ENCODE data around the gene ZNF865. TPM values are rescaled to one million over a fixed set of nuclear protein-coding genes. Genes with fewer than 3 reads are reported as not detected.
A peak's percentile ranks its signal among the peaks of the same experiment; 100 is the strongest.

Gene ZNF865
- total RNA-seq, 1 experiment from 2014 or later = 16.2 TPM

DNA sequence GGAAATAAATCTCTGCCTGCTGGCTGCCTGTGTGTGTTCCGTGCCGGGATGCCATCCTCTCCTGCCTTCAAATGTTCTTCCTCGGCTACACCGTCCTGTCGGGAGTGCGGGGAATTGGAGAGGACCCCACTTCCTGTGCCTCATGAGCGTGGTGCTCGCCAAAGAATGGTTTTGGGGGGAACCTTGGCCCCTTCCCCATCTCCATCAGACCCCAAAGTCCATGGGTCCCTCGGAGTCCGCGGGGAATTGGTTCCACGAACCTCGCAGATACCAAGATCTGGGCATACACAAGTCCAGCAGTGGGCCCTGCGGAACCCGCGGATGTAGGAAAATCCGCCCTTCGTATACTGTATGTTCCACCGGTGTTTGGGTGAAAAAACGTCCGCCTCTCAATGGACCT is 2.3 kb upstream of the ZNF865 start:
- Histone ChIP-seq H3K4me3 (replicated peaks in 1 of 2; ENCODE audit: low read depth in 1 of 2, low read length in 2 of 2) (no peak overlapping the region), H3K27ac (ENCODE audit: low read depth, low read length) (peak overlapping the region; percentile 15; the same call in 1 of the 2 replicates), H4K20me1 (ENCODE audit: insufficient read depth) (no peaks in the 10 kb centered on the region), H3K27me3 (ENCODE audit: insufficient read depth, low read length) (no peaks in the 10 kb centered on the region), H3K9me3 (ENCODE audit: control insufficient read depth in 1 of 2, insufficient read depth in 1 of 2, low read depth in 1 of 2, low read length in 2 of 2) (no peaks in the 10 kb centered on the region), H3K4me2 (ENCODE audit: low read length) (no peak overlapping the region; the same call in 1 of the 2 replicates), H2AFZ (ENCODE audit: low read depth, low read length, poor library complexity, severe bottlenecking) (no peak overlapping the region), H3K9ac (ENCODE audit: low read length) (no peak overlapping the region), H3K9me2 (ENCODE audit: insufficient read depth) (no peaks in the 10 kb centered on the region), H3K36me3 (ENCODE audit: control insufficient read depth in 1 of 2, insufficient read depth in 2 of 2, low read length in 2 of 2) (peaks cover 4 to 6% of the 10 kb centered on the region in 2 experiments; a peak in 2 of 4 replicates), H3K79me2 (ENCODE audit: insufficient read depth, low read length) (peaks cover 28% of the 10 kb centered on the region), H3K4me1 (ENCODE audit: control insufficient read depth in 1 of 2, insufficient read depth in 2 of 2, low read length in 2 of 2) (peaks cover 31 to 53% of the 10 kb centered on the region in 2 experiments)
- no TSS peak for BruUV-seq (replicated peaks)
- RAD21 ChIA-PET (ENCODE audit: low non-redundant PET in 1 of 2, low total read pairs in 2 of 2, uncharacterized antibody in 2 of 2, unreplicated experiment in 2 of 2) = no interaction called here
- intact Hi-C loops (cut with micrococcal nuclease) = no loop called here
- no peak for ATAC-seq
- TF ChIP-seq TCF7L2 (IDR thresholded peaks at IDR 0.05; ENCODE audit: borderline replicate concordance, extremely low read depth, insufficient read depth, insufficient read length) (no peak), POLR2AphosphoS5 (IDR thresholded peaks at IDR 0.05; ENCODE audit: low read depth, low read length) (no peak), SIN3A (IDR thresholded peaks at IDR 0.05; ENCODE audit: low read depth) (no peak), EZH2 (IDR thresholded peaks at IDR 0.05) (no peak), JUND (IDR thresholded peaks at IDR 0.05) (no peak), EZH2phosphoT487 (IDR thresholded peaks at IDR 0.05; ENCODE audit: borderline replicate concordance) (no peak), CEBPB (IDR thresholded peaks at IDR 0.05; ENCODE audit: low read depth) (no peak), FOSL1 (IDR thresholded peaks at IDR 0.05; ENCODE audit: low read depth) (no peak), CBX3 (IDR thresholded peaks at IDR 0.05; ENCODE audit: low read depth) (no peak), EGR1 (IDR thresholded peaks at IDR 0.05; ENCODE audit: low read depth) (no peak), SRF (IDR thresholded peaks at IDR 0.05; ENCODE audit: low read depth) (no peak), ZFX (IDR thresholded peaks at IDR 0.05) (no peak), RAD21 (IDR thresholded peaks at IDR 0.05; ENCODE audit: low read depth) (no peak), YY1 (IDR thresholded peaks at IDR 0.05; ENCODE audit: extremely low read depth, insufficient replicate concordance, low read depth, low read length) (no peak)
- TF ChIP-seq, protein P1, sequence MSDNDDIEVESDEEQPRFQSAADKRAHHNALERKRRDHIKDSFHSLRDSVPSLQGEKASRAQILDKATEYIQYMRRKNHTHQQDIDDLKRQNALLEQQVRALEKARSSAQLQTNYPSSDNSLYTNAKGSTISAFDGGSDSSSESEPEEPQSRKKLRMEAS (IDR thresholded peaks at IDR 0.05) = no peak
- TF ChIP-seq, protein P2, sequence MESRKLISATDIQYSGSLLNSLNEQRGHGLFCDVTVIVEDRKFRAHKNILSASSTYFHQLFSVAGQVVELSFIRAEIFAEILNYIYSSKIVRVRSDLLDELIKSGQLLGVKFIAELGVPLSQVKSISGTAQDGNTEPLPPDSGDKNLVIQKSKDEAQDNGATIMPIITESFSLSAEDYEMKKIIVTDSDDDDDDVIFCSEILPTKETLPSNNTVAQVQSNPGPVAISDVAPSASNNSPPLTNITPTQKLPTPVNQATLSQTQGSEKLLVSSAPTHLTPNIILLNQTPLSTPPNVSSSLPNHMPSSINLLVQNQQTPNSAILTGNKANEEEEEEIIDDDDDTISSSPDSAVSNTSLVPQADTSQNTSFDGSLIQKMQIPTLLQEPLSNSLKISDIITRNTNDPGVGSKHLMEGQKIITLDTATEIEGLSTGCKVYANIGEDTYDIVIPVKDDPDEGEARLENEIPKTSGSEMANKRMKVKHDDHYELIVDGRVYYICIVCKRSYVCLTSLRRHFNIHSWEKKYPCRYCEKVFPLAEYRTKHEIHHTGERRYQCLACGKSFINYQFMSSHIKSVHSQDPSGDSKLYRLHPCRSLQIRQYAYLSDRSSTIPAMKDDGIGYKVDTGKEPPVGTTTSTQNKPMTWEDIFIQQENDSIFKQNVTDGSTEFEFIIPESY (IDR thresholded peaks at IDR 0.05; ENCODE audit: extremely low read depth, insufficient replicate concordance, low read length) = no peak
- DNase-seq (ENCODE audit: low read depth, low spot score) = no peak
- POLR2A ChIA-PET = no interaction called here
- CTCF ChIA-PET = no interaction called here
